BE2C (cell line): ENCODE data around the gene MXD4.

ENCODE experiments used
- DNase-seq: peaks from one replicate; pipeline ENCODE4 v3.0.0-alpha.2; 2020
- H3K27me3 ChIP-seq: fragments of 250-450 bp; sonication (Bioruptor Pico); 2 replicates; pipeline ENCODE4 v1.5.1; 2020; ENCODE audit warnings: mild to moderate bottlenecking
- H3K36me3 ChIP-seq: fragments of 250-450 bp; sonication (Bioruptor Pico); 2 replicates; pipeline ENCODE4 v1.5.1; 2020; ENCODE audit warnings: mild to moderate bottlenecking
- H3K4me1 ChIP-seq: fragments of 250-450 bp; sonication (Bioruptor Pico); 2 replicates; pipeline ENCODE4 v1.5.1; 2020
- H3K4me3 ChIP-seq: 2 replicates; pipeline ENCODE4 v1.5.1; 2011; ENCODE audit warnings: low read depth, low read length
- H3K9me3 ChIP-seq: fragments of 250-450 bp; sonication (Bioruptor Pico); 2 replicates; pipeline ENCODE4 v1.5.1; 2020
- CTCF ChIP-seq: IDR thresholded peaks from 2 replicates; pipeline ENCODE4 v1.5.1; 2012; ENCODE audit warnings: mild to moderate bottlenecking, low read depth, low read length

The MXD4 gene

GRCh38 chr4:2270341-2271165 is 8.6 kb upstream of the MXD4 start:
- Histone ChIP-seq H3K9me3 (no peaks in the 10 kb centered on the region), H3K4me3 (no peak overlapping the region), H3K4me1 (peaks cover 16% of the 10 kb centered on the region), H3K27me3 (no peaks in the 10 kb centered on the region), H3K36me3 (no peaks in the 10 kb centered on the region)
- no peak for DNase-seq
- no peak for TF ChIP-seq CTCF

- H3K27me3 ChIP-seq = no peaks in the 10 kb centered on the region
- peaks cover 16% of the 10 kb centered on the region for H3K4me1 ChIP-seq
- DNase-seq = no peak
- no peaks in the 10 kb centered on the region for H3K9me3 ChIP-seq
- TF ChIP-seq CTCF = no peak
- H3K4me3 ChIP-seq = no peak overlapping the region
- no peaks in the 10 kb centered on the region for H3K36me3 ChIP-seq
Observed at GRCh38 chr4:2269618-2270163, 7.8 kb upstream of the MXD4 start.

GRCh38 chr4:2269206-2269531 is 7.3 kb upstream of the MXD4 start:
- Histone ChIP-seq H3K9me3 (no peaks in the 10 kb centered on the region), H3K4me1 (peaks cover 12% of the 10 kb centered on the region), H3K36me3 (no peaks in the 10 kb centered on the region), H3K4me3 (no peak overlapping the region), H3K27me3 (no peaks in the 10 kb centered on the region)
- DNase-seq = no peak
- TF ChIP-seq CTCF = no peak

GRCh38 chr4:2268357-2269205 is 6.7 kb upstream of the MXD4 start:
- peaks cover 8% of the 10 kb centered on the region for H3K4me1 ChIP-seq
- TF ChIP-seq CTCF = no peak
- H3K27me3 ChIP-seq = no peaks in the 10 kb centered on the region
- no peaks in the 10 kb centered on the region for H3K36me3 ChIP-seq
- no peaks in the 10 kb centered on the region for H3K9me3 ChIP-seq
- no peak overlapping the region for H3K4me3 ChIP-seq
- no peak for DNase-seq

- no peak for TF ChIP-seq CTCF
- Histone ChIP-seq H3K36me3 (no peaks in the 10 kb centered on the region), H3K4me3 (no peak overlapping the region), H3K9me3 (no peaks in the 10 kb centered on the region), H3K27me3 (no peaks in the 10 kb centered on the region), H3K4me1 (peaks cover 8% of the 10 kb centered on the region)
- no peak for DNase-seq
Observed at GRCh38 chr4:2267841-2268240, 5.9 kb upstream of the MXD4 start.
